Measurements from ENCODE around the gene OR6P1.

Gene OR6P1

GRCh38 chr1:158520021-158520420 lies 50.4 kb downstream of the OR6P1 start:
- no peak overlapping the region for H3K4me3 ChIP-seq (ENCODE audit: low read depth, low read length)
- DNase-seq (ENCODE audit: low read depth), result no peak
- no peak for TF ChIP-seq MAX (IDR thresholded peaks at IDR 0.05; ENCODE audit: low read depth, low read length)
- TF ChIP-seq POLR2A (IDR thresholded peaks at IDR 0.05; ENCODE audit: extremely low read depth, insufficient read length), result no peak
- TF ChIP-seq, protein P1, sequence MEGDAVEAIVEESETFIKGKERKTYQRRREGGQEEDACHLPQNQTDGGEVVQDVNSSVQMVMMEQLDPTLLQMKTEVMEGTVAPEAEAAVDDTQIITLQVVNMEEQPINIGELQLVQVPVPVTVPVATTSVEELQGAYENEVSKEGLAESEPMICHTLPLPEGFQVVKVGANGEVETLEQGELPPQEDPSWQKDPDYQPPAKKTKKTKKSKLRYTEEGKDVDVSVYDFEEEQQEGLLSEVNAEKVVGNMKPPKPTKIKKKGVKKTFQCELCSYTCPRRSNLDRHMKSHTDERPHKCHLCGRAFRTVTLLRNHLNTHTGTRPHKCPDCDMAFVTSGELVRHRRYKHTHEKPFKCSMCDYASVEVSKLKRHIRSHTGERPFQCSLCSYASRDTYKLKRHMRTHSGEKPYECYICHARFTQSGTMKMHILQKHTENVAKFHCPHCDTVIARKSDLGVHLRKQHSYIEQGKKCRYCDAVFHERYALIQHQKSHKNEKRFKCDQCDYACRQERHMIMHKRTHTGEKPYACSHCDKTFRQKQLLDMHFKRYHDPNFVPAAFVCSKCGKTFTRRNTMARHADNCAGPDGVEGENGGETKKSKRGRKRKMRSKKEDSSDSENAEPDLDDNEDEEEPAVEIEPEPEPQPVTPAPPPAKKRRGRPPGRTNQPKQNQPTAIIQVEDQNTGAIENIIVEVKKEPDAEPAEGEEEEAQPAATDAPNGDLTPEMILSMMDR (IDR thresholded peaks at IDR 0.05; ENCODE audit: low read depth, low read length), result no peak
- no peak for TF ChIP-seq MYC (IDR thresholded peaks at IDR 0.05; ENCODE audit: low read depth, low read length)

- TF ChIP-seq MAX (IDR thresholded peaks at IDR 0.05; ENCODE audit: low read depth, low read length), result no peak
- TF ChIP-seq, protein P1 (IDR thresholded peaks at IDR 0.05; ENCODE audit: low read depth, low read length), result no peak
- TF ChIP-seq POLR2A (IDR thresholded peaks at IDR 0.05; ENCODE audit: extremely low read depth, insufficient read length), result no peak
- no peak for TF ChIP-seq MYC (IDR thresholded peaks at IDR 0.05; ENCODE audit: low read depth, low read length)
- no peak for DNase-seq (ENCODE audit: low read depth)
- no peak overlapping the region for H3K4me3 ChIP-seq (ENCODE audit: low read depth, low read length)
Observed at GRCh38 chr1:158516966-158517365, 53.4 kb downstream of the OR6P1 start.

All from NB4 (cell line).